Right cardiac atrium (tissue), 5 donors: ENCODE measurements around the gene STX18. TPM values are rescaled to one million over a fixed set of nuclear protein-coding genes. Genes with fewer than 3 reads are reported as not detected.
A peak's percentile ranks its signal among the peaks of the same experiment; 100 is the strongest.
"Not testable (repeated sequence)": the region's sequence is repeated elsewhere in the genome, so short reads cannot be mapped to it uniquely, and the experiment has no call there.

Source experiments
- ATAC-seq, 2 donors: fragments of 200-7000 bp; cut with Tn5 transposase; one replicate each; pipeline versions ENCODE4 v1.8.0 to v1.9.1; 2020; ENCODE audit warnings: moderate library complexity in 2 of 2, mild to moderate bottlenecking in 1 of 2
- DNase-seq, 3 donors: peaks; one replicate each; pipeline ENCODE4 v3.0.0-alpha.2; 2020
- H3K27ac ChIP-seq: one replicate; pipeline ENCODE4 v1.5.1; 2013; ENCODE audit warnings: mild to moderate bottlenecking, low read length, control low read depth, moderate library complexity
- H3K27me3 ChIP-seq: one replicate; pipeline ENCODE4 v1.6.1; 2013; ENCODE audit not compliant: control insufficient read depth, insufficient read depth
- H3K4me1 ChIP-seq: one replicate; pipeline ENCODE4 v1.6.1; 2013; ENCODE audit warnings: low read length; ENCODE audit not compliant: control insufficient read depth, insufficient read depth
- H3K4me3 ChIP-seq: one replicate; pipeline ENCODE4 v1.5.1; 2013; ENCODE audit warnings: low read length, control low read depth
- H3K9me3 ChIP-seq: one replicate; pipeline ENCODE4 v1.6.1; 2013; ENCODE audit warnings: low read length; ENCODE audit not compliant: control insufficient read depth
- WGBS: extraction: QIAGEN DNeasy Blood & Tissue Kit; methylation state at CpG from one replicate; pipeline ENCODE4 v1.1.7; 2013; 5-methylcytosine and 5-hydroxymethylcytosine counted together
- intact Hi-C, 4 donors: fragments of 100-400 bp; cut with DNase I; formaldehyde crosslinking; loops; one replicate each; pipeline versions ENCODE4 v1.11.0 to v1.14.0; 2022 to 2023
- polyA plus RNA-seq: library from polyadenylated mRNA; stranded (reverse); fragments of 200-250 nt; gene quantifications from one replicate; pipeline ENCODE4 v1.2.3, GENCODE V29; 2013
- total RNA-seq, 4 donors: library from RNA; stranded (reverse); fragmentation: NEBNext Ultra II Directional; extraction: Animal tissue kit (Norgen Biotek cat#: 25700); gene quantifications; one replicate each; pipeline ENCODE4 v1.2.1, GENCODE V29; 2021
- donor health status: healthy with polysubstance abuse.
- donor health status: DM: no; HTN: yes; CAD: no.
- donor health status: DM: no; HTN: no; CAD: no.
- donor health status: DM: no; HTN: yes; CAD: no; lungs with severe emphysema.
- donor health status: DM: yes; HTN: yes; CAD: no.

The STX18 gene
- total and polyA plus RNA-seq, 5 donors = 14.9 to 25.9 (median 17.0) TPM

DNA sequence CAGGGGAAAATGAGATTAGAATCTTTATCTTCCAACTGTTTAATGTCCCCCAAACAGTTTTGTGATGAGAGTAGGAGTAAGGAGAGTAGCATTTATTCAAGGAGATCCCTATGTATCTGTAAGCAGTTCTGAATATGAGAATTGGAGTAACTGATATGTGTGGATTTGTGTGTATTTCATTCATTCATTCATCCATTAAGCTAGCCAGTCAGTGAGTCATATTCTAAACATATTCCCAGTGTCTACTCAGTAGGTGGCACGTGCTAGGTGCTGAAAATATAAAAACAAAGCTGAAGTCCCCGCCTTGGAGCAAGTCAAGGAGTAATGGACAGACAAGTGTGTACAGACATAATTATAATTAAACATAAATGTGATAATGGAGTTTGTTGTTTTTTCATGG, 12.4 kb upstream of the STX18 start:
- intact Hi-C loops = no loop called here
- Histone ChIP-seq H3K27ac (no peak overlapping the region), H3K9me3 (no peaks in the 10 kb centered on the region), H3K4me1 (no peaks in the 10 kb centered on the region), H3K4me3 (no peak overlapping the region), H3K27me3 (no peaks in the 10 kb centered on the region)
- WGBS = 97% methylated on average over 2 of the region's 2 CpGs
- no peak for ATAC-seq
- DNase-seq = no peak

GRCh38 chr4:4552042-4552441, 10.2 kb upstream of the STX18 start:
- H3K27ac ChIP-seq, H3K9me3 ChIP-seq, DNase-seq, H3K27me3 ChIP-seq, H3K4me3 ChIP-seq, H3K4me1 ChIP-seq, ATAC-seq, intact Hi-C loops: not testable (repeated sequence)
- whole genome bisulfite sequencing = 94% methylated on average over 5 of the region's 5 CpGs

GRCh38 chr4:4550161-4550560, 8.3 kb upstream of the STX18 start:
- intact Hi-C loops, H3K27me3 ChIP-seq, H3K27ac ChIP-seq, H3K4me3 ChIP-seq, DNase-seq, H3K4me1 ChIP-seq, H3K9me3 ChIP-seq, ATAC-seq: not testable (repeated sequence)
- 79% methylated on average over 4 of the region's 4 CpGs for WGBS

GRCh38 chr4:4549534-4549933, 7.7 kb upstream of the STX18 start:
- WGBS = 100% methylated on average over 1 of the region's 1 CpG
- Histone ChIP-seq H3K27ac (no peak overlapping the region), H3K27me3 (no peaks in the 10 kb centered on the region), H3K4me1 (no peaks in the 10 kb centered on the region), H3K4me3 (no peak overlapping the region), H3K9me3 (no peaks in the 10 kb centered on the region)
- intact Hi-C loops = no loop called here
- ATAC-seq = no peak
- DNase-seq = no peak

DNA sequence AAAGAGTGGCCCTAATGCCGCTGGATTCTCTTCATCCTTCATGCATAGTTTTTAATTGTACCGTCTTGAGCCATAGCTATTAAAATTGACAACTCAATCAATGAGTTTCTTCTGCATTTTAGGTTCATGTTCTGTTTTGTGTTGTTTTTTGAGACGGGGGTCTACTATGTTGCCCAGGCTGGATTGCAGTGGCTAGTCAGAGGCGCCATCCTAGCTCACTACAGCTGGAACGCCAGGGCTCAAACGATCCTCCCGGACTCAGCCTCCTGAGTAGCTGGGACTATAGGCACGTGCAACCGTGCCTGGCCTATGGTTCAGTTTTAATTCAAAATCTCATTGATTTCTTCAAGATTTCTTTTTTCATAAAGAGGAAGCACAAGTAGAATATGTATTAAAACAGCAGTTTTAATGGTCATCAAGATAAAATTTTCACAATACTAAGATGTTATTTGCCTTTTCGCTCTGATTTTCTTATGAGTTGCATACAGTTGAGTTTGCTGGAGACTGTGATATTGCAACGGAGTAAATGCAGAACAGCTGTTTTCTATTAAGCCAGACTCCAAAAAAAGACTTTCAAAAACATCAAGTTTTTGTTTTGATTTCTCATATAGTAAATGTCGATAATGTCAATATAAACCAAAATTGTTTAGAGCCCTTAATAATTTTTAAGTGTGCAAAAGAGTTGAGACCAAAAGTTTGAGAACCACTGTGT, 1.1 kb upstream of the STX18 start:
- DNase-seq (no peak), ATAC-seq (no peak)
- Histone ChIP-seq H3K4me1 (peaks cover 4% of the 10 kb centered on the region), H3K4me3 (peak overlapping the region; percentile 68), H3K27me3 (no peaks in the 10 kb centered on the region), H3K27ac (no peak overlapping the region), H3K9me3 (no peaks in the 10 kb centered on the region)
- intact Hi-C loops = no loop called here
- WGBS = 21% methylated on average over 12 of the region's 12 CpGs

DNA sequence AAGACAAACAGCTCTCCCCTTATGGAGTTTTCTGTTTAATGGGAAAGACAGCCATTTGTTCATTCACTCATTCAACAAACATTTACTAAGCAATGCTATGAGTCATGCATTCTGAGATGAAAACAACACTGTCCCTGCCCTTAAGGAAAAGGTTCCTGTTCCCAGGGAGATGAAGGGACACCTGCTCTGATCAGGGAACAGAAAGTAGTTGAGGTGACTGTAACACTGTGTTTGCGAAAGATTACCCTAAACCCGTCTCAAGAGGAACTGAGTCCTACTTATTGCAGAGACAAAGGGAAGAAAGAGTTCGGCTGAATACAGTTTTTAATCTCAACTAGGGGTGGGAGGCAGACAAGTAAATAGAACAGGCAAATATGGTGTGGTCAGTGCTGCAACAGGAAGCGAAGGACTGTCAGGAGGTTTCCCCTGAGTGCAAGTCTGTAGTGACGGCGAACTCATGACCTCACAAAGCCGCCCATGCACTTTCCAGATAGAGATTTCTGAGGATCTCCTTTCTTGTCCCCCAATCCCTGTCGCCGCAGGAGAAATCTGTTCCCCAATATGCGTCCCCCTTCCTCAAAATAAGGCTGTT, 712 bp downstream of the STX18 start:
- ATAC-seq = peak; percentile 47 to 67
- intact Hi-C loops = no loop called here
- peak in 1 of 3 donors; percentile 16 for DNase-seq
- Histone ChIP-seq H3K9me3 (no peaks in the 10 kb centered on the region), H3K27ac (peak overlapping the region; percentile 26), H3K4me3 (peak overlapping the region; percentile 68), H3K27me3 (no peaks in the 10 kb centered on the region), H3K4me1 (peaks cover 4% of the 10 kb centered on the region)
- 8% methylated on average over 10 of the region's 10 CpGs for WGBS

GRCh38 chr4:4539481-4539880, 2.4 kb downstream of the STX18 start:
- no peaks in the 10 kb centered on the region for H3K9me3 ChIP-seq
- H3K27ac ChIP-seq = no peak overlapping the region
- no peaks in the 10 kb centered on the region for H3K27me3 ChIP-seq
- H3K4me1 ChIP-seq = peaks cover 4% of the 10 kb centered on the region
- H3K4me3 ChIP-seq = no peak overlapping the region
- intact Hi-C loops = no loop called here
- 70% methylated on average over 2 of the region's 2 CpGs for WGBS
- ATAC-seq (no peak), DNase-seq (no peak)

- Histone ChIP-seq H3K27me3 (no peaks in the 10 kb centered on the region), H3K4me1 (peaks cover 4% of the 10 kb centered on the region), H3K4me3 (no peak overlapping the region), H3K27ac (no peak overlapping the region), H3K9me3 (no peaks in the 10 kb centered on the region)
- ATAC-seq (no peak), DNase-seq (no peak)
- intact Hi-C loops = no loop called here
Measured at GRCh38 chr4:4535590-4535989, 6.3 kb downstream of the STX18 start.

DNA sequence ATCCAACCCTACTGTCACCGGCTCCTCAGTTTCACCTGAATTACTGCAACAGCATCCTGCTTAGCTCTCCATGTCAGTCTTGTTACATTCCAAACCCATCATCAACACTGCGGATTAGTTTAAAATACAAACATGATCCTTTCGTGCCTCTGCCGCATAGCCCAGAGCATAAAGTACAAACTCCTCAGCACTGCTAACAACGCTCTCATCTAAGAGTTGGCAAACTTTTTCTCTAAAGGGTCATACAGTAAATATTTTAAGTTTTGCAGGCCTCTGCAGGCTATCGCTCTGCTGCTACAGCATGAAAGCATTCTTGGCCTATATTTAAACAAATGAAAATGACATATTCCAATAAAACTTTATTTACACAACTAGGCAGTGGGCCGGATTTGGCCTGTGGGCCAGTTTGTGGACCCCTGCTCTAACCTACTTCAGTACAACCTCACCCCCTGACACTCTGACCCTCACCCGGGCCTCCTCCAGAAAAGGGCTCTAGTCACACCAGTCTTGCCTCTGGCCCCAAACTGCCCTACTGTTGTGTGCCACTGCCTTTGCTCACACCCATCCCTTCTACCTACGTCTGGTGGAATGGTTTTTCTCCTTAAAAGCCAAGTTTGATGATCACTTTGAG, 7.2 kb downstream of the STX18 start:
- intact Hi-C loops = no loop called here

DNA sequence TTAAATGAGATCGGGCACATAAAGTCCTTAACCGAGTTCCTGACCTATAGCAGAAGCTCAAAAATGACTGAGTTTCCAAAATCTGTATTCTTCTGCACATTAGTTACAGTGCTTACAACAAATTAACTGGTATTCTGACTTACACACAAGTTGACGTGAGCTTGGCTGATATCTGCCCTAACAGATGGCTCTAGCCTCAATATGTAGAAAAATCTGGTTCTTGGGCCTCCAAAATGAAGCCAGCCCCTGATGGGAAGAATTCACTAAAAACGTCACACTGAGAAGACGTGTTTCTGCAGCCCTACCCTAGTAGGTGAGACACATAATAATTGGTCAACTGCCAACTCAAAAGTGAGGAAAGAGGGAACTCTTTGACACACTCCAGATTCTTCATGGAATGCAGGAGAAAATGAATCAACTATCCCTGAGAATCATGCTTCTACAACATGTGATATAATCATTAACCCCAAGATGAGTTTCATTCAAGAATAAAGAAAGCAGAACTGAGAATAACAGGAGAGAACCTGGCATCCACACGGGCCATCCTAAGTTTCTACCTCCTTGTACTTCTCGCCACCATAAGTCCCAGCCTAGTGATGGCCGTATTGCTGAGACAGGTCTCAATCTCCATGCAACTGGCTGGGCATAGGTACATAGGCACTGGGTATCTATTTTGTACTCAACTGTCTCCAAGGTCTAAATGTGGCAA, 8.2 kb downstream of the STX18 start:
- Histone ChIP-seq H3K9me3 (no peaks in the 10 kb centered on the region), H3K27me3 (no peaks in the 10 kb centered on the region), H3K4me3 (no peak overlapping the region), H3K27ac (no peak overlapping the region), H3K4me1 (no peaks in the 10 kb centered on the region)
- no peak for ATAC-seq
- WGBS = 89% methylated on average over 8 of the region's 8 CpGs
- intact Hi-C loops = no loop called here
- DNase-seq = no peak

More for the DNA sequence above, 7.2 kb downstream of the STX18 start:
- no peaks in the 10 kb centered on the region for H3K4me1 ChIP-seq
- WGBS = 98% methylated on average over 9 of the region's 9 CpGs
- DNase-seq = no peak
- no peaks in the 10 kb centered on the region for H3K9me3 ChIP-seq
- no peaks in the 10 kb centered on the region for H3K27me3 ChIP-seq
- no peak overlapping the region for H3K27ac ChIP-seq
- no peak for ATAC-seq
- no peak overlapping the region for H3K4me3 ChIP-seq
